ENCODE measurements around the gene RAB3IL1. TPM values are rescaled to one million over a fixed set of nuclear protein-coding genes. Genes with fewer than 3 reads are reported as not detected.

RAB3IL1 gene
- total RNA-seq, 1 experiment from 2014 or later = 2.3 TPM

DNA sequence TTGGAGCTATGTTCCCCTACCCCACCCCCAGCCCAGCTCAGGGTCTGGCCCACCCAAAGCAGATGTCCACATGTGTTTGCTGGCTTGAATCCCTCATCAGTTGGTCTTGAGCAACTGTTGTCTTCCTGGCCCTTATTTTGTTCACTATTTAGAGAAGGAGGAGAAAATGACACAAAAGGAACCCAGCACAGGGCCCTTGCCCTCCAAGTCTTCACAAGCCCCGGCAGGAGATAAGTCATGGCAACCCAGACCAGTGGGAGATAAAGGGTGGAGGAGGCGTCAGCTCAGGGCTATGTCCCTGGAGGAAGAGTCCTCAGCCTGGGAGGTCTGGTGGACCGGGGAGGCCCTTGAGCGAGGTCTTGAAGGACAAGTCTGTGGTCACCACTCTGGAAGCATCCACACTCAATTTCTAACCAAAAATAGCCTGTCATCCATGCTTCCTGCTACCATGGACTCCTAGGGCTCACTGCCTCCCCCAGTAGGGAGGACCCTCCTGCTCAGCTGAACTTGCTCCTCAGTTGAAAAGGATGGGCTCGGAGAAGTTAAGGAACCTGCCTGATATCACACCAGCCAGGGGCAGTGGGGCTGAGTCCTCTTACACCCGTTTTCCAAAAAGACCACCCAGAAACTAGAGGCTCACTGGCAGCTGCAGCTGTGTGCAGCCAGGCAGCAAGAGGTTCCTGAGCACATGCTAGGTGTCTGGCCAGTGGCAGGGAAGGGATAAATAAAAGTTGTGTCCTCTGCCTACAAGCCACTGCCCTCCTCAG lies 1.8 kb upstream of the RAB3IL1 start:
- DNase-seq (ENCODE audit: low spot score) = no peak

DNA sequence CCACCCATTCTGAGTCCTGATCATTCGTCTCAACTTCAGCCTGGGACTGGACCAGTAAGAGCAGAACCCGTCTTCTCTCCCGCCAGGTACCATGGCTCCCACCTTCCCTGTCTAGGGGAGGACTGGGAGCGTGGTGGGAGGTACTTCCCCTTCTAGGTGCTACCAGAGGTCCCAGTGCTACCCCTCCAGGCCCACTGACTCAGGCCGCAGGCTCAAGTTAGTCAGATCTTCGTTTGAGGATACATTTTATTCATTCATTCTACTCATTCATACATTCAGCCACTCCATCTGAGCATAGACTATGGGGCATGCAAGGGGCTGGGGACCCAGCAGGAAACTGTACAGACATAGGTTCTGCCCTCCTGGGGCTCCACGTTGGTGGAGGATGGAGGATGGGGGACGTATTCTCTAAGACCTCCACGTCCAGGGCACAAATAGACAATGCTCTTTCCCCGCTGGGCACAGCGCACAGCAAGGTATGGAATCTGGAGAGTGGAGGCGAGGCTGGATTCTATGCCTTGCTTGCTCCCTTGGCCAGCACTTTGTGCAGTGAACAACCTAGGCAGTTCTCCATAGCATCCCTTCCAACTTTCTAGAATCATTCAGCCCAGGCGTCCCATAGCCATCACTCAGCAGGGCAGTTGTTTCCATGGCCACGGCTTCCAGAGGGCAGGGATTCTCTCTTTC lies 1.0 kb upstream of the RAB3IL1 start:
- DNase-seq (ENCODE audit: low spot score) = no peak

DNA sequence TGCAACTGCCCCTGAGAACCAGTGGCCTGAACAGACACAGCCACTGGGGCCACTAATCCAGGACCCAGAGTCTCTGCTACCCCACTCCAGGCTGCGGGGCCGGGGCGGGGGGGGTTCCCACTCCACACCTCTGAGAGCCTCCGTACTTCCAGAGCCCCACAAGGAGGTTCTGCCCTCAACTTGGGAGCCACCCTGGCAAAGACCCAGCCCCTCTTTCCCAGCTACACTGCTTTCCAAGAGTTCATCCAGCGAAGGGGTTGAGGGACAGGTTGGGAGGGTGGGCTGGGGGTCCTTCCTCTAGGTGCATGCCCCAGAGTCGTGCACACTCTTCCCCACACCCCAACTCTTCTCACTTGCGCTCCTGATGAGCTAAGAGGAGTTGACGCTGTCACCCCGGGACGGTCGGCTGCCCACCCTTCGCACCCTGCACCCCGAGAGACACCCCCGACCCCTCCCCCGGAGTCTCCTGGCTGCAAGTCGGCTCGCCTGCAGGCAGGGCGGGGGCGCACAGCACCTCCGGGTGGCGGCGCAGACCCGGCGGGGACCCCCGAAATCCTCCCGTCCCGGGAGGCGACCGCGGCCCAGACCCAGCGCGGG lies 531 bp downstream of the RAB3IL1 start:
- no peak for DNase-seq (ENCODE audit: low spot score)

DNA sequence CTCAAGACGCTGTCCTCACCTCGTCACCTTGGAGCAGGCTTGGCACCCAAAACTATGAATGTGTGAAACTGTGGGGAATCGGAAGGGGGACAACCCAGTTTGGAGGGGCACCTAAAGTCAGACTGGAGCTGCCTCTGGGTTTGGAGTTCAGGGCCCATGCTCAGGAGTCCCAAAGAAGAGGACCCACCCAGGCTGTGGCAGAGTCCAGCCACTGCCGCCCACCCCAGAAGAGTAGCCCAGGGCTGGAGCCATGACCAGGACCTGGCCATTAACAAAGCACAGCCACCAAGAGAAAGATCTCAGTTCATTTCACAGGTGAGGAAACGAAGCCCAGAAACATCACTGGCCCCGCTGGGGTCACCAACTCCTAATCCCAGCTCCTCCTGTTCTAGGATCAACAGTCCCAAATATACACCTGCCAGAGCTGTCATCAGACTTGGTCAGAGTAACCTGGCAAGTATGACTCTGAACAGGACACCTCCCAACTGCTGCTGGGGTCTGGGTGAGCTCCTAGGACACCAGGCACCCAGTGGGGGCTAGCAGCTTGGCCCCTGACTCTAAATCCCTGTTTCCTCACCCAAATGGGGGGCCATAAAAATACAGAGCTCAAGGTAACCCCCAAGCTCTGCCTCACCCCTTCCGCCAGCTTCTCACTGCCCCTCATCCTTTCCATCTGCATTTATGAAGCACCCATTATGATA lies 2.7 kb downstream of the RAB3IL1 start:
- no peak for DNase-seq (ENCODE audit: low spot score)

DNA sequence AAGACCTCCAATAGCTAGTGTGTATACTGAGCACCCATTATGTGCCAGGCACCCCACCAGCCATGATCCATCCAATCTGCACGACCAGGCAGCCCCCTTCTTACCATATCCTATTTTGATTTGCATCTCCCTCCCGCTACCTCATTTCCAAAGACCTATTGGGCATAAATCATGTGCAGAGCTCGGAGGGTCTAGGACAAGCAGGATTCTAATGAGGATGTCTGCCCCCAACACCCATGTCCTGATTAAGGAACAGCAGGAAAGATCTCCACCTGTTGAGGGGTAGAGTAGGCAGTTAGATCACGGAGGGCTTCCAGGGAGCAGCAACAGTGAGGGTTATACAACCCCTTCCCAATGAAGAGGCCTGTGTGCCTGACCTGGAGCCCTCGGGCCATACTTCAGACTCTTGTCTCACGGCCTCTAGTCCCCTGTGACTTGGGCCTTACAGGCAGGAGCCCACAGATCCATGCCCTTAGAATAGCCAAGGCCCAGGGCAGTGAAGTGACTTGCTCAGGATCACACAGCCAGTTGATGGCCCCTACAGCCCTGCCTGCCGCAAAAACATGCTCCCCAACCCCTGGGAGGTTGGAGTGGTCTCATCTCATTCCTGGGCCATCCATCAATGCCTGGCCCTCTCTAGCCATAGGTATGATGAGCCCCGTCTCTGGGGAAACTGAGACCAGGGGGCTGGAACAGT lies 3.5 kb downstream of the RAB3IL1 start:
- DNase-seq (ENCODE audit: low spot score) = no peak

DNA sequence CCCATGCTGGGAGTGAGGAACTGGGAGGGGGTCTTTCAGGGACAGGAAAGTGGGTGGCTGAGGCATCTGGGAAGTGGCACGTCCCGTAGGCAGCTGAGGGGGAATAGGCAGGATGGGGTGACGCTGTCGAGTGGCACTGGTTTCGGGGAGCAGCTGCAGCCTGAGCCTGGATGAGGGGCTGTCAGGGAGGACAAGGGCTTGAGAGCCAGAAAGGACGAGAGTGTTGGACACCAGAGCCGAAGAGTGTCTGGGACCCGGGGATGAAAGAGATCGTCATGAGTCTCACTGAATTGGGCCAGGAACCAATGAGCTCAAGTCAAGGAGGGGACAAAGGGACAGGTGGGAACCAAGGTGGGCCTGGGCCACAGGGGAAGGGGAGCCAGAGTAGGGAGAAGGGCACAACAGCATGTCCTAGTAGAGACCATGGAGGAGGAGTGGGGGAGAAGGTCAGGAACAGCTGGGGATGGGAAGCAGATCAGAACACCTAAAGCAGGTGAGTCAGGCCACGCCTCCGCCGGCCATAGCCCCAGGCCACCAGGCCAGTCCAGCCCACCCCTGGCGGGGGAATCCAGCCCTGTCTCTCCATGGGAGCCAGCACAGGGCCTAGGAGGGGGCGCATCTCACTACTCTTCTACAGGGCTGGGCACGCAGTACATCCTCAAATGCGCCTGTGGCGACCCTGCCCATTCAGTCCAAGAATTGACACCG lies 4.2 kb downstream of the RAB3IL1 start:
- no peak for DNase-seq (ENCODE audit: low spot score)

DNA sequence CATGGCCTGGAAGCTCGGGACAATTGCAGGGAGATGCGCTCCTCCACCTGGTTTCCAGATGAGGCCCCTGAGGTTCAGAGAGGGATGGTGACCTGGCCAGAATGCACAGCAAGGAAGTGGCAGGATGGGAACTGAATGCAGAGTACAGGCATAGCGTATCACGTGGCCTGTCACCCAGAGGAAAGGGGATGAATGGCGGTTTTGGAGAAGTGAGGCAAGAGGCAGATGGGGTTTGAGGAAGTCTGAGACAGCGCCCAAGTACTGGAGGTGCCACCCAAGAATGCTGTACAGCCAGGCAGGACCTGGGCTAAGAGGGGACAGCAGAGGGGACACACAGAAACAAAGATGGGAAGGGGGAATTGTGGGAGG lies 4.9 kb downstream of the RAB3IL1 start:
- no peak for DNase-seq (ENCODE audit: low spot score)

DNA sequence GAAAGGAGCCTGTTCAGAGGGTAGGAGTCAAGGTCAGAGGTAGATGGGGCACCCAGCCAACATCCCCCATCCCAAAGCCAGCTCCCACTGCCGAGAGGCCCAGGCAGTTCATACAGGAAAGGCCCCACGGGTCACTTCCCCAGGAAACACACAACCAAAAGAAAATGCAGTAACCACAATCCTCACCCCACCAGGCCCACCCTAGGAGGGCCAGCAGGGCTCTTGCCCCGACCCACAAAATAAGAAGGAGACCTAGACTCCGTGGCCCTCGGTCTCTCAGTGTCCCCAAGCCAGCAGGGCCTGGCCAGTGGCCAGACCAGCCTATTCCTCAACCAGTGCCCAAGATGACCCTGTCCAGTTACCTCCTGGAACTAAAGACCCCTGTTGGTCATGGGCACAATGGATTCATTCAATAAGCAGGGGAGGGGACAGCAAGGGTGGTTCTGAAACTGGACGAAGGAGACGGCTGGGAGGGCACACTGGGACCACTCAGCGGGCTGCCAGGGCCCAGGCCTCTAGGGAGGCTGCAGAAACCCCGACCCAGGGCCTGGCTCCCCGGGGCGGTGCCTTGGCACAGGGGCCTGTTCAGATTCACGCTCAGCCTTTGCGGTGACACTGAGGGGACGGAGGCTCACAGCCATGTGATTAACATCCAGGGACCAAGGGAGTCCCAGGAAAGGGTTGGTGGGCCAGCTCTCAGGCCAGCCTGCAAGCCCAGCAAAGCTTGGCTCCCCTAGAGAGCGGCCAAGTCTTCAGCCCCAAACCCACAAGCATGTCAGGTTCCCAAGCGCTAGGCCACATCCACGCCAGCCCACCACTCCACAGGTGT lies 5.5 kb downstream of the RAB3IL1 start:
- DNase-seq (ENCODE audit: low spot score) = no peak

DNA sequence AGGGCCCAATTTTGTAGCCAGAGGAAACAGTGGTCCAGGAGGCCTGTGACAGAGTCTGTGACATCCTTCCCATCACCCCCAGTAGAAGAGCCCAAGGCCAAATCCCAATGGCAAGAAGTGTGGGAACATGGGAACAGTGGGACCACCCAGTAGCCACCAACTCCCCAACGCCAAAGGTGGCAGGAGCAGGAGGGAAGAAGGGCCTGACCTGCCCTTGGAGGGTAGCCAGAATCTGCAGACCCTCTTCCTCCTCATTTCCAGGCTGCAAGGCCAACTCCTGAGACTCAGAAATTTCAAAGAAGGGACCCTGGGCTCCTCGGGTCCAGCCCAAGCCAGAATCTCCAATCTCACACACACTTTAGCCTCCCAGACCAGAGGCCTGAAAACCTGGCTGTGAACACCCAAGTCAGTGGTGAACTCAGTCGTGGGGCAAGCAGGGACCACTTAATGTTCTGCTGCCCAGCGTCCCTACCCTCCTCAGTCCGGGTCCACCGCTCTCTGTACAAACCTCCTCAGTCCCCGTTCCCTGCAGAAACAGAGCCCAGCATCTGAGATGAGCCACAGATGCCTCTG lies 6.2 kb downstream of the RAB3IL1 start:
- DNase-seq (ENCODE audit: low spot score) = no peak

DNA sequence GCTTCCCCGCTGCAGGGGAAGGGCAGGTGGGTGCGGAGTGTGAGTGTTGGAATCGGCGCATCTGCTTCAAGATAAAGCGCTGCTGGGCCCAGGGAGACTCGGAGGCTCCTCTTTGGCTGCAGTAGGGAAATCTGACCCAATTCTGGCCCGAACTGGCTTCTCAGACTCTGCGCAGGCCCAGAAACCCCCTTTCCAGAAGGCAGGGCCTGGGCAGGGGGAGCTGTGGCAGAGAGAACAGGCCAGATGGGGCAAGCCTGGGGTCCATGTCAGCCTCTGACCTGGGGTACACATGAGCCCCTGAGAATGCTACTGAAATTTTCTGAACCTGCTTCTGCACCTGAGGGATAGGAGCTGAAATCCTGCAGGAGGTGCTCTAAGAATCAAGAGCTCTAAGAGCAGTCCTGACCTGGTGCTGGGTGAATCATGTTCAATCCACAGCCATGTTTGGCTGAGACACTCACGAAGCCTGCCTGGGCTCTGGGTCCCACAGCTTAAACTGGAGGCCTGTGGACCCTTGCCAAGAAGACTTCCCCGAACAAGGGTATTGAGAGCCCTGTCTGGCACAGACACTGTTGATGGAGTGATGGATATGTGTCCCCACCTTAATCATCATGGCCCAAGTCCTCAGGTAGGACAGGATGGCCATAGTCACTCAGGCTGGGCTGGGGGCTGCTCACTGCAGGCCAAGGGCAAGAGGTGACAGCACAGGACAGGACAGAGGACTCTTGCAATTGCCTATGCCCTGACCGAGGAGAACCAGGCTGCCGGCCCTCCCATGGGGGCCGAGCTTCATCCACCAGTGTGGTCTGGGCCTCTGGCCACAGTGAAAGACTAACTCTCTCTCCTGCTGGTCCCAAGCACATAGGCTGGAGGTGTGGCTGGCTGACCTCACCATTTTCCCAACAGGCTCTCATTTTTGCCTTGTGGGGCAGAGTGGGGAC lies 6.9 kb downstream of the RAB3IL1 start:
- DNase-seq (ENCODE audit: low spot score) = no peak

DNA sequence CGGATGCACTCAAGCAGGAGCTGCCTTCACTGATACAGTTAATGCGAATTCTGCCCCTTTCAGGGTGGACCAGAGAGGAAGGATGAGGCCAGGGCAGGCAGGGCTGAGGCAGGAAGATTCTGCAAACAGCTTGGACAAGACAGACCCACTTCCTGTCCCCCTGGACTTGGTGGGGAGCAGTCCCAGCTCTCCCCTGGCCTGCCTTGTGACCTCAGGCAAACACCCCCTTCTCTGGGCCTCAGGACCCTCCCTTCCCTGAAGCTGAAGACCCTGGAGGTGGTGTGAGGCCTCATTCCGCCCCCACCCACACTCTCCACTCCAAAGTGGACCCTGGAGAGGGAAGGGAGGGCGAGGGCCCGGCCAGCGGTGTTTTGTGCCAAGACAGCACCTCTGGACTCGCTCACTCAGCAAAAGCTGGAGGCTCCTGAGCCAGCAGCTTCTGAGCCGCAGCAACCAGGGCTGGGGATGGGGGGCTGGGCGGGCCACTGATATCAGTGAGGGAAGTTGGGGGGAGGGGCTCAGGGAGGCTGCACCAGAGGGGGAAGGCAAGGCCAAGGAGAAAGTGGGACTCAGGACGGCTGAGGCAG lies 8.5 kb downstream of the RAB3IL1 start:
- no peak for DNase-seq (ENCODE audit: low spot score)

DNA sequence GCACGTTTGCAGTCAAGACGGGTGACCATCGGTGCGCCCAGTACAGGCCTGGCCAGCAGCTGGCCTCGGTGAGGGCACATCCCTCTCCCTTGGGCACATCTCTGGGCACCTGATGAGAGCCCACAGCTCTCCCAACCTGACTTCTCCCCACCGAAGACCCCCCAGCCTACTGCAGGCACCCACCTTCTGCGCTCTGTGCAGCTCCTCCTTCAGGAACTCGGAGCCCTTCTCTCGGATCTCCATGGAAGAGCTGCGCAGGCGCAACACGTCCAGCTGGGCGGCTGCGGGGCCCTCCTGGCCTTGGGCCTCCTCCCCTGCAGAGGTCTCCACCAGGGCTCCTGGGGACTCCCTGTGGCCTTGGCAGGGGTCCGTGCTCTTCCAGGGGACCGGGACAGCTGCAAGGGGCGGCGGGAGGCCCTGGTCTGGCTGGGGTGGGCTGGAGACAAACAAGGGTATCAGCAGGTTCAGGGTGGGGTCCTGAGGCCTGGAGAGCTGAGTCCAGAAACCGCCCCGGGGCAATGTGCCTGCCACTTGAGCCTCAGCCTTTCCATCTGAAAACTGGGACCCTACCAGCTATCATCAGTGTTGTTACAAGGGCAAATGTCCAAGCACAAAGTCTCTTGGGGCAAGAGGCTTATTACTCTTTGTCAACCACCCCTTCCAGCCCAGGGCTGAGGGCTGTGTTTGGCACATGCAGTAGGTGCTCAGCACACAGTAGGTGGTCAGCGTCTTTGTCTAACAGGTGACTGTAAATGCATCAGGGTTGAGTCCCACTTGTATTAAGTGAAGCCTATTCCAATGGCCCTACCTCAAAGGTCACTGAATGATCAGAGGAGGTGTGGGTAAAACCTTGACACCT lies 9.3 kb downstream of the RAB3IL1 start:
- DNase-seq (ENCODE audit: low spot score) = no peak

DNA sequence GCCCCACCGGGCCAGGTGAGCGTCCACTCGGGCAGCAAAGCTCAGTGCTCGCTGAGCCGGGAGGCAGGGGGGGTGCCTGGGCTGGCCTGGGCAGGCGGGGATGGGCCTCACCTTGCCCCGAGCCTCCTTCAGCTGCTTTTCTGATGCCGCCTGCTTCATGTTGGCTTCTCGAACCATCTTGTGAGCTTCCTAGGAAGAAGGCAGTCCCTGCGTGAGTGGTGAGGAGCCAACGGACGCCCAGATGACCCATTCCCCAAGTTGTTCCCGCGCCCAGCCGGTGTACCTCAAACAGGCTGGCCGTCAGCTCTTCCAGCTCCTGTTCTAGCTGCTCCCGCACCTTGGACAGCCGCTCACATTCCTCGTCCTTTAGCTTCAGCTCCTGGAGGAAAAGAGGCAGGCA lies 10.1 kb downstream of the RAB3IL1 start:
- DNase-seq (ENCODE audit: low spot score) = no peak

DNA sequence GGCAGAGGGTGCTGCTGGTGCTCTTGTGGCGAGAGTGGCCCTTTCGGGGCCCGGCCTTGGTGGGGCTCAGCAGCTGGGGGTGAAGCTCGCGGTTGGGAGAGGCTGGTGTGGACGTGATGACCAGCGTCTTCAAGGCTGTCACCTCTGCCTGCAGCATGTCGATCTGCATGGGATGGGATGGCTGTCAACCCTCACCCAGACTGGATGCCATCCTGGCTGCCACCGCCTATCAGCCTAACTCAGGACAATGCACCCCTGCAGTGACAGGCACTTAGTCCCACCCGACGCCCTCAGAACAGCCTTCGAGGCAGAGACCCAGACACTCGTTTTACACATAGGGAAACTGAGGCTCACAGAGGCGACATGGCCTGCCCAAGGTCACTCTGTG lies 10.8 kb downstream of the RAB3IL1 start:
- no peak for DNase-seq (ENCODE audit: low spot score)

DNA sequence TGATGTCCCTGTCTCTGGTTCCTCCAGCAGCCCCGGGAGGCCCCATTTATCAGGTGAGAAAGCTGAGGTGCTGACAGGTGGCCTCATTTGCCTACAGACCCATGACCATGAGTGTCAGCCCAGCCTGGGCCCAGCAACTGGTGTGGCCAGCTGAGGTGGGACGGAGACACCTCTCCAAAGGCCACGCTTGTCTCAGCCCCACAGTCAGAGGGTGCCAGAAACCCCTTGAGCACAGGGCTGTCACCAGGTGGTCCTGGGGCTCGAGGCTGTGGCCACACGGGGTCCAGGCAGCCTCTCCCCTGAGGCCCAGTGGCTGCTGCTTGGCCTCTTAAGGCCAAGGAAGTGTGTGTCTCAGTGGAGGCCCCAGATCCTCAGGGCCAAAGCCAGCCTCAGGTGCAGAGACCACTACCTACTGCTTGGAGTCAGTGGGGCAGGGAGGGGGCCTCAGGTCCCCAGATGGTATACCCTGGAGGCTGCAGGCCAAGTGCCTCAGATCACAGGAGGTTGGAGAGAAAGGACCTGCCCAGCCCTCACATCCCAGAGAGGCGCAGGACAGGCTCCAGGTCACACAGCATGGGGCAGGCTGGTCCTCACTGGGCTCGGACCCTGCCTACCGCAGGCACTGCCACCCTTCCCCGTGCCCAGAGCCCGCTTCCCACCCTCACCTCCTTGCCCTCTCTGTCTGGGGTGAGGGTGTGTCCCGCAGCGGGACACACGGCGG lies 11.4 kb downstream of the RAB3IL1 start:
- no peak for DNase-seq (ENCODE audit: low spot score)

DNA sequence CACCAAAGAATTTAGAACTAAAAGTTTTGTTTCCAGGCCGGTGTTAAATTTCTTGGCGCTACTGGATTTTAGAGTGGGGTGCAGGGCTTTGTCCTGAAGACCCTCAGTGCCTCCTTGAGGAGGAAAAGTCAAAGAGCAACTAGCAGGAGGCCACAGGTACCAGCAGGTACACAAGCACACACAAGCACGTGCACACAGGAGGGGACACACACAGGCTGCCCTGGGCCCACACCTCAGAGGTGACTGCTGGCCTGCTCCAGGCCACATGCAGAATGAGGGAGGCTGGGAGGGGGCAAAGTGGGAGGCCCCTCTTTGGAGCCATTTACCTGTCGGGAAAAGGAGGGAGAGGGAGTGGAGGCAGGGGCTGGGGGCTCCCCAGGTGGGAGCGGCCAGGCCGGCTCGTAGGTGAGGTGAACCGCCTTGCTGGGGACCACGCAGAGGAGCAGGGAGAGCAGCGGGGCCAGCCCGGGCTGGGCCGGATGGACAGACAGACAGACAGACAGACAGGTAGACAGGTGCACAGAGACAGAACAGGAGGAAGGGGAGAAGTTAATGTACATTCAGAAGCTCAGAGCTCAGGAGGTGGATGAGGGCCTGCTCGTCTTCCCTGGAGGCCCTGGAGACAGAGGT lies 12.2 kb downstream of the RAB3IL1 start:
- DNase-seq (ENCODE audit: low spot score) = no peak
